ENCODE results near the gene GLI3.

GRCh38 chr7:42181566-42181965 lies 55.4 kb downstream of the GLI3 start:
- TF ChIP-seq POLR2A (IDR thresholded peaks at IDR 0.05) (no peak), CTCF (IDR thresholded peaks at IDR 0.05) (no peak), POLR2AphosphoS5 (IDR thresholded peaks at IDR 0.05) (no peak)

Measured in stomach (tissue), 4 donors.